ENCODE data around the gene TMPRSS9.
"Not testable (repeated sequence)": the region's sequence is repeated elsewhere in the genome, so short reads cannot be mapped to it uniquely, and the experiment has no call there.

The TMPRSS9 gene

GRCh38 chr19:2469102-2469914, 109.2 kb downstream of the TMPRSS9 start:
- DNase-seq (ENCODE audit: low spot score), result peak; percentile 49
- H3K4me1 Mint-ChIP-seq (ENCODE audit: low read depth), result peaks cover 8% of the 10 kb centered on the region
- no peaks in the 10 kb centered on the region for H3K27me3 Mint-ChIP-seq (ENCODE audit: low read depth)
- no peaks in the 10 kb centered on the region for H3K9me3 Mint-ChIP-seq
- no peak overlapping the region for H3K4me3 Mint-ChIP-seq
- no peaks in the 10 kb centered on the region for H3K36me3 Mint-ChIP-seq (ENCODE audit: low read depth)
- peak overlapping the region; percentile 63 for H3K27ac Mint-ChIP-seq

GRCh38 chr19:2469915-2470200, 109.8 kb downstream of the TMPRSS9 start:
- H3K27me3 Mint-ChIP-seq (ENCODE audit: low read depth); DNase-seq (ENCODE audit: low spot score); H3K36me3 Mint-ChIP-seq (ENCODE audit: low read depth); H3K4me3 Mint-ChIP-seq; H3K4me1 Mint-ChIP-seq (ENCODE audit: low read depth); H3K9me3 Mint-ChIP-seq: not testable (repeated sequence)
- H3K27ac Mint-ChIP-seq, result peak overlapping the region; percentile 63

- Mint-ChIP-seq H3K36me3 (ENCODE audit: low read depth) (peaks cover 26% of the 10 kb centered on the region), H3K9me3 (no peaks in the 10 kb centered on the region), H3K4me1 (ENCODE audit: low read depth) (peaks cover 15% of the 10 kb centered on the region), H3K4me3 (peak overlapping the region; percentile 85), H3K27me3 (ENCODE audit: low read depth) (peaks cover 2% of the 10 kb centered on the region), H3K27ac (no peak overlapping the region)
- DNase-seq (ENCODE audit: low spot score), result peak; percentile 94
These were observed 114.4 kb downstream of the TMPRSS9 start for GRCh38 chr19:2474232-2475017.

- peak; percentile 73 for DNase-seq (ENCODE audit: low spot score)
- peaks cover 2% of the 10 kb centered on the region for H3K27me3 Mint-ChIP-seq (ENCODE audit: low read depth)
- peaks cover 26% of the 10 kb centered on the region for H3K36me3 Mint-ChIP-seq (ENCODE audit: low read depth)
- peaks cover 11% of the 10 kb centered on the region for H3K4me1 Mint-ChIP-seq (ENCODE audit: low read depth)
- no peaks in the 10 kb centered on the region for H3K9me3 Mint-ChIP-seq
- peak overlapping the region; percentile 69 for H3K27ac Mint-ChIP-seq
- H3K4me3 Mint-ChIP-seq, result peak overlapping the region; percentile 85
These were observed 115.1 kb downstream of the TMPRSS9 start for GRCh38 chr19:2475018-2475701.

Measured in T-helper 2 cell treated with Interferon-gamma antibody and Interleukin-4, amounts not matched to agents 5 μg/mL and 100 μg/mL, for 36 hours (primary cell).